ENCODE results near the gene CAPRIN1. TPM values are rescaled to one million over a fixed set of nuclear protein-coding genes. Genes with fewer than 3 reads are reported as not detected.
A peak's percentile ranks its signal among the peaks of the same experiment; 100 is the strongest.

Gene CAPRIN1
- total RNA-seq, 1 donor, result 240 TPM

DNA sequence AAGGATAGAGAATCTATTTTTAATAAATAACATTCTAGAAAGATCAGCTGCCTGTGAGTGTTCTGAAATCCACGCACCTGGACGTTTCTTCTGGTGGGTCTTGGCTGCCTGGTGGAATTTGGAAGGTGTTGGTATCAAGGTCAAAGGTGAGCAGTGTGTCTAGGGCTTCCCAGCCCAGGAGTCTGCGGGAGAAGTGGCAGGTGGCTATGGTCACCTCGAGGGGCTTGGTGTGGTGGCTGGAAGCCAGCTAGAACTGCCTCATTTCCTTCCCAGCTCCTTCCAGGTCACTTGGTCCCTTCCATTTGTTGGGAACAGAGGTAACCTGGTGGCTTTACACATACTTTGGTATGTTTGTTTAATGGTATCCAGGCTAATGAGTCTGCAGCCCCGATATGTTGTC is 95.3 kb downstream of the CAPRIN1 start:
- no peak for DNase-seq (ENCODE audit: low read depth)
- TF ChIP-seq, protein P1, sequence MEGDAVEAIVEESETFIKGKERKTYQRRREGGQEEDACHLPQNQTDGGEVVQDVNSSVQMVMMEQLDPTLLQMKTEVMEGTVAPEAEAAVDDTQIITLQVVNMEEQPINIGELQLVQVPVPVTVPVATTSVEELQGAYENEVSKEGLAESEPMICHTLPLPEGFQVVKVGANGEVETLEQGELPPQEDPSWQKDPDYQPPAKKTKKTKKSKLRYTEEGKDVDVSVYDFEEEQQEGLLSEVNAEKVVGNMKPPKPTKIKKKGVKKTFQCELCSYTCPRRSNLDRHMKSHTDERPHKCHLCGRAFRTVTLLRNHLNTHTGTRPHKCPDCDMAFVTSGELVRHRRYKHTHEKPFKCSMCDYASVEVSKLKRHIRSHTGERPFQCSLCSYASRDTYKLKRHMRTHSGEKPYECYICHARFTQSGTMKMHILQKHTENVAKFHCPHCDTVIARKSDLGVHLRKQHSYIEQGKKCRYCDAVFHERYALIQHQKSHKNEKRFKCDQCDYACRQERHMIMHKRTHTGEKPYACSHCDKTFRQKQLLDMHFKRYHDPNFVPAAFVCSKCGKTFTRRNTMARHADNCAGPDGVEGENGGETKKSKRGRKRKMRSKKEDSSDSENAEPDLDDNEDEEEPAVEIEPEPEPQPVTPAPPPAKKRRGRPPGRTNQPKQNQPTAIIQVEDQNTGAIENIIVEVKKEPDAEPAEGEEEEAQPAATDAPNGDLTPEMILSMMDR (IDR thresholded peaks at IDR 0.05; ENCODE audit: insufficient read depth, low read depth, low read length), result no peak
- no peak overlapping the region for H3K4me3 ChIP-seq (ENCODE audit: low read depth, low read length)

DNA sequence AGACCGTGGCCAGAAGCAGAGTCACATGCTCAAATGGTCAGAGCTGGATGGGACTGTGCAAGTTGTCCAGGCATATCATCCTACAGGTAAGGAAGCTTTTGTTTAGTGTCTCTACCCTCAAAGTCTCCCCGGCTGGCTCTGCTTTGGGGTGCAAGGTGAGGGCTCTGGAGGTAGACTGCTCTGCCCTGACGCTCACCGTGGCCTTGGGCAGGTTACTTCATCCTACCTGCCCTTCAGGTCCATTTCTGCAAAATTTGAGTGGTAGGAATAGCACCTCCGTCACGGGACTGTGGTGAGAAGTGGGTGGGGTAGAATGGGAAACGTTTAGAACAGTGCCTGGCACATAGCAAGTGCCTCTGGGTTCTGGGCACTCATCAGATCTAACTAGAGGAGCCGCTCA is 96.0 kb downstream of the CAPRIN1 start:
- no peak for DNase-seq (ENCODE audit: low read depth)
- H3K4me3 ChIP-seq (ENCODE audit: low read depth, low read length), result no peak overlapping the region
- TF ChIP-seq, protein P1 (IDR thresholded peaks at IDR 0.05; ENCODE audit: insufficient read depth, low read depth, low read length), result no peak

DNA sequence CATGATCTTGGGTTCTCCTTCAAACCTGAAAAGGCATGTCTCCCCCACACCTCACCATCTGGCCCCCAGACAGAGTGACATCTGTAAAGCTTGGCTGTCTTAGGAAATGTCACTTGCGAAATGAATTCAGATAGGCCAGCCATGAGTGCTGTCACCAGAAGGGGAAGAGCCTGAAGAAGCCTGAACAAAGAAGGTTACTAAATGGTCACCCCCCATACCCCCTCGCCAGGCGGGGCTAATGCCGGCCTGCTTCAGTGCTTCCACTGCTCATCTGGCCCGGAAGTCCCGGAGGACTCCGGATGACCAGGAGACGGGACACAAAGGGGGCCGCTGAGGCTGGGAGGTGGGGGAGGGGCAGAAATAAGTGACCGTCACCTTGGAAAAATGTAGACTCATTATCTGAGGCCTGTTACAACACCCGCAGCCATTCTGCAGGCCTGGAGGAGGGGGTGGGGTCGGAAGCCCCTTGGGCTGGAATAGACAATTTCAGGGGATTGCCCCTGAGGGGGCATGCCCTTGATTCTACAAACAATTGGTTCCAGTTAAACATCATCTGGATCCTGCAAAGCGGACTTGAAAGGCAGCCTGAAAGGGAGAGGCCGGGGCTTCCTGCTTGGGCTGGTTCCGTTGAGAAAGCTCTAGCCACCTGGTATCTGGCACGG is 97.1 kb downstream of the CAPRIN1 start:
- no peak overlapping the region for H3K4me3 ChIP-seq (ENCODE audit: low read depth, low read length)
- TF ChIP-seq, protein P1 (IDR thresholded peaks at IDR 0.05; ENCODE audit: insufficient read depth, low read depth, low read length), result no peak
- DNase-seq (ENCODE audit: low read depth), result peak; percentile 12

DNA sequence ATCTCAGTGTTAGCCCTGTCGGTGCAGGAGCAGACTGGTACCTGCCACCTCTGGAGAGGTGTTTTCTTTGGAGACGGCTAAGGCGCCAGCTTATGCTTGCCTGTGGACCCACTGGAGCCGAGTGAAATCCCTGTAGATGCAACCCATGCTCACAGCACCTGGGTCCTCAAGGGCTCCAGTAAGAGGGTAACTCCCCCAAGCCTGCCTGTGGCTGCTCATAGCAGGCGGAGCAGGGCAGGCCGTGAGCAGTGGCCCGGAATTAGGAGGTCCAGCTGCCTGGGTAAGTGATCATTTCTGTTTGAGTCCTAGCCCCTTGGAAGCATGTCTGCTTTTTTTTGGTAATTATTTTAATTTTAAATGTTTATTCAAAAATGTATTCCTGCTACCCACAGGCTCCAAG is 97.7 kb downstream of the CAPRIN1 start:
- TF ChIP-seq, protein P1 (IDR thresholded peaks at IDR 0.05; ENCODE audit: insufficient read depth, low read depth, low read length), result no peak
- H3K4me3 ChIP-seq (ENCODE audit: low read depth, low read length), result no peak overlapping the region
- DNase-seq (ENCODE audit: low read depth), result no peak

DNA sequence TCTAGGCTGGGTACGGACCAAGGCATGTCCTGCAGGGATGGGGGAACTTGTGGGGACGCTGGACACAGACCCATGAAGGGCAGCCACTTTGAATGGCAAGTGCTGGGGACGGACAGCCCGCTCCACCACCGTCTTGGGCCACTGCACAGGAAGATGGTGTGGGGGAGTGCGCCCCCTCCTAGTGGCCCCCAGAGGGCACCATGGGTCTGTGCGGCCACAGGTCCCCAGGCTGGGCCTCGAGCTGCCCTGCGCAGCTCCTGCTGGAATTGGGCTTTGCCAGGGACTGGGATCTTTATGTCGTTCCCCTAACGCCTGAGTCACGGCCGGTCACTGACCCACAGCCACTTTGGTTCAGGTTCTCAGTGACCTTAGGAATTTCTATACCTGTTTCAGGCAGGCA is 98.3 kb downstream of the CAPRIN1 start:
- no peak for DNase-seq (ENCODE audit: low read depth)
- no peak overlapping the region for H3K4me3 ChIP-seq (ENCODE audit: low read depth, low read length)
- TF ChIP-seq, protein P1 (IDR thresholded peaks at IDR 0.05; ENCODE audit: insufficient read depth, low read depth, low read length), result peak; percentile 38

DNA sequence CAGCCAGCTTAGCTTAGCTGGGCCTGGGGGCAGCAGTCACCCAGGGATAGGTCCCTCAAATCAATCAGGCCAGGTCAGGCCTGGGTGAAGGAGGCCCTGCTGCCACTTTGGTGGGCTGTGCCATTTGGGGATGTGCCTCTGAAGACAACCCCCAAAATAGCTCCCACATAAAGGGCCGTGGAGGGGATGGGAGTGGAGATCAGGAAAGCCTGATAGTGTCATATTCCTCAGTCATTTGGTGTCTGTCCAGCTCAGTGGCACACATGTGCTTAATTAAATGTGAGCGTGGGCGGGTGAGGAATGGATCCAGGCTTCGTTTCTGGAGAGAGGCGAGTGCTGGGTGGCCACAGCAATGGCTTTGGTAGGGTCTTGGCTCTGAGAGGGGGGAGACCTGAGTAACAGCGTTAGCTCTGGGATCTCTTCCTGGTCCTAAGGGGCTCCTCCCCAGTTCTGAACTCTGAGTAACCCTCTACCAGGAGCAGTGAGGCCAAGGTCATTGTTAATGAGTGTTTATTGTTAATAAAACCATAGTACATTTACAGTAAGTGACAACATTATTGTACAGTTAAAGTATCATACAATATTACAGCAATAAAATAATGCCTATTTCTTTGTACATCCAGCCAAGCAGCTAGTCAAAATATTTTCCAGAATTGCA is 99.1 kb downstream of the CAPRIN1 start:
- H3K4me3 ChIP-seq (ENCODE audit: low read depth, low read length), result no peak overlapping the region
- DNase-seq (ENCODE audit: low read depth), result peak; percentile 30
- TF ChIP-seq, protein P1 (IDR thresholded peaks at IDR 0.05; ENCODE audit: insufficient read depth, low read depth, low read length), result no peak

Other genes with a start within 250 kb of the CAPRIN1 start
- gene LMO2, start 159.7 kb upstream of the CAPRIN1 start, total RNA-seq, result under 0.01 TPM in 2 replicates
- gene NAT10, start 53.9 kb downstream of the CAPRIN1 start, total RNA-seq, result 22.9 and 35.4 TPM in 2 replicates